IMR-90 (cell line): ENCODE data around the gene SRSF4. TPM values are rescaled to one million over a fixed set of nuclear protein-coding genes. Genes with fewer than 3 reads are reported as not detected.
"Not testable (repeated sequence)": the region's sequence is repeated elsewhere in the genome, so short reads cannot be mapped to it uniquely, and the experiment has no call there.

Source experiments
- ATAC-seq: fragments of 200-7000 bp; cut with Tn5 transposase; 2 replicates; pipeline ENCODE4 v1.9.1; 2020; ENCODE audit warnings: low read depth, mild to moderate bottlenecking, moderate library complexity
- BruUV-seq: library from RNA; stranded (reverse); fragments of 400-500 nt; replicated peaks from 2 replicates; lab custom pipeline; 2021; lab: Mats Ljungman, UMichigan
- CTCF ChIA-PET: fragments of 300-600 bp; formaldehyde crosslinking; extraction: SDS; loops from one replicate; lab custom pipeline; 2021; ENCODE audit warnings: antibody characterized with exemption; lab: Yijun Ruan, JAX
- POLR2A ChIA-PET: fragments of 300-600 bp; sonication (Branson Sonifier 250); formaldehyde crosslinking; loops from one replicate; lab custom pipeline; 2022; ENCODE audit warnings: antibody characterized with exemption; ENCODE audit not compliant: unreplicated experiment; lab: Charles Lee
- DNase-seq: peaks from one replicate; pipeline ENCODE4 v3.0.0; 2013
- H2AFZ ChIP-seq: replicated peaks from 2 replicates; pipeline ENCODE3; 2013; ENCODE audit warnings: low read length, mild to moderate bottlenecking; ENCODE audit not compliant: poor library complexity
- H2AK5ac ChIP-seq: 2 replicates; pipeline ENCODE4 v1.6.1; 2013; ENCODE audit warnings: low read depth, low read length, inconsistent platforms
- H2AK9ac ChIP-seq: replicated peaks from 2 replicates; pipeline ENCODE3; 2013; ENCODE audit warnings: mild to moderate bottlenecking, low read depth, low read length, moderate library complexity; ENCODE audit not compliant: poor library complexity
- H2BK120ac ChIP-seq: 2 replicates; pipeline ENCODE4 v1.6.1; 2013; ENCODE audit warnings: low read depth, low read length, inconsistent platforms
- H2BK15ac ChIP-seq: 3 replicates; pipeline ENCODE4 v1.6.1; 2013; ENCODE audit warnings: low read depth, low read length, inconsistent platforms
- H2BK20ac ChIP-seq: 2 replicates; pipeline ENCODE4 v1.6.1; 2013; ENCODE audit warnings: low read depth, mild to moderate bottlenecking, inconsistent platforms, low read length, moderate library complexity
- H2BK5ac ChIP-seq: 2 replicates; pipeline ENCODE4 v1.6.1; 2013; ENCODE audit warnings: mild to moderate bottlenecking, low read depth, low read length, inconsistent platforms; ENCODE audit not compliant: poor library complexity, severe bottlenecking
- H3K14ac ChIP-seq: replicated peaks from 2 replicates; pipeline ENCODE4 v1.6.1; 2013; ENCODE audit warnings: low read depth, low read length, inconsistent platforms
- H3K18ac ChIP-seq: 2 replicates; pipeline ENCODE4 v1.6.1; 2013; ENCODE audit warnings: low read depth, low read length, control low read depth
- H3K23ac ChIP-seq: 2 replicates; pipeline ENCODE4 v1.6.1; 2013; ENCODE audit warnings: low read depth, low read length, inconsistent platforms
- H3K27ac ChIP-seq: 2 replicates; pipeline ENCODE4 v1.5.1; 2013; ENCODE audit warnings: mild to moderate bottlenecking, control low read depth, low read length; ENCODE audit not compliant: insufficient read depth
- H3K27me3 ChIP-seq: 2 replicates; pipeline ENCODE4 v1.6.1; 2013; ENCODE audit warnings: low read length; ENCODE audit not compliant: control insufficient read depth, insufficient read depth
- H3K36me3 ChIP-seq: 2 replicates; pipeline ENCODE4 v1.6.1; 2013; ENCODE audit warnings: low read length, mixed read lengths; ENCODE audit not compliant: control insufficient read depth, insufficient read depth
- H3K4ac ChIP-seq: 2 replicates; pipeline ENCODE4 v1.6.1; 2013; ENCODE audit warnings: low read depth, low read length, inconsistent platforms
- H3K4me1 ChIP-seq: 2 replicates; pipeline ENCODE4 v1.6.1; 2013; ENCODE audit warnings: low read length, mixed read lengths; ENCODE audit not compliant: control insufficient read depth, insufficient read depth
- H3K4me2 ChIP-seq: 2 replicates; pipeline ENCODE4 v1.6.1; 2013; ENCODE audit warnings: low read depth, mild to moderate bottlenecking, control low read depth, low read length, moderate library complexity
- H3K4me3 ChIP-seq: 2 replicates; pipeline ENCODE4 v1.5.1; 2013; ENCODE audit warnings: low read depth, mild to moderate bottlenecking, control low read depth, low read length, moderate library complexity; ENCODE audit not compliant: insufficient read depth
- H3K56ac ChIP-seq: 2 replicates; pipeline ENCODE4 v1.6.1; 2013; ENCODE audit warnings: low read length, inconsistent platforms; ENCODE audit not compliant: insufficient read depth; ENCODE audit errors: extremely low read depth
- H3K79me1 ChIP-seq, 2 experiments: 2 replicates each; pipeline ENCODE4 v1.6.1; 2013; ENCODE audit warnings: low read length in 2 of 2, inconsistent platforms in 1 of 2, low read depth in 1 of 2
- H3K9ac ChIP-seq: 2 replicates; pipeline ENCODE4 v1.6.1; 2013; ENCODE audit warnings: low read depth, low read length, control low read depth
- H3K9me1 ChIP-seq: 2 replicates; pipeline ENCODE4 v1.6.1; 2013; ENCODE audit warnings: low read length, inconsistent platforms; ENCODE audit not compliant: insufficient read depth
- H3K9me3 ChIP-seq: 2 replicates; pipeline ENCODE4 v1.6.1; 2013; ENCODE audit warnings: low read length; ENCODE audit not compliant: control insufficient read depth, insufficient read depth
- H4K20me1 ChIP-seq: 2 replicates; pipeline ENCODE4 v1.6.1; 2013; ENCODE audit warnings: low read length, inconsistent platforms; ENCODE audit not compliant: insufficient read depth
- H4K5ac ChIP-seq: 2 replicates; pipeline ENCODE4 v1.6.1; 2013; ENCODE audit warnings: mild to moderate bottlenecking, low read depth, low read length, control low read depth
- H4K8ac ChIP-seq, 2 experiments: 2 replicates each; pipeline ENCODE4 v1.6.1; 2013; ENCODE audit warnings: low read depth in 2 of 2, low read length in 2 of 2, control low read depth in 1 of 2, inconsistent platforms in 1 of 2
- H4K91ac ChIP-seq: 2 replicates; pipeline ENCODE4 v1.6.1; 2013; ENCODE audit warnings: low read depth, low read length, inconsistent platforms; ENCODE audit not compliant: insufficient read depth
- WGBS, 2 experiments: methylation state at CpG; one replicate each; pipeline versions ENCODE4 v1.1.5 to v1.1.7; 2013; ENCODE audit warnings: missing lambda C conversion rate in 2 of 2; ENCODE audit not compliant: insufficient read length in 1 of 2; ENCODE audit errors: extremely low coverage in 2 of 2; 5-methylcytosine and 5-hydroxymethylcytosine counted together
- dilution Hi-C: fragments of 300-500 bp; cut with HindIII; formaldehyde crosslinking; loops from one replicate; pipeline ENCODE4 v1.14.3; 2018; ENCODE audit warnings: low sequenced_read_pairs; ENCODE audit not compliant: unreplicated experiment
- in situ Hi-C: fragments of 300-500 bp; cut with MboI; formaldehyde crosslinking; loops from 3 replicates; pipeline ENCODE4 v1.14.3; 2019; ENCODE audit warnings: low sequenced_read_pairs, inconsistent platforms, mixed read lengths
- intact Hi-C: fragments of 100-400 bp; cut with micrococcal nuclease; formaldehyde crosslinking; loops from 2 replicates; pipeline ENCODE4 v1.10.0; 2022
- polyA plus RNA-seq, 3 experiments: library from polyadenylated mRNA; depleted of rRNA; stranded (reverse); fragments of >200 nt; gene quantifications; 2 replicates each; pipeline ENCODE4 v1.2.3, GENCODE V29; 2012; ENCODE audit warnings: low replicate concordance in 1 of 3
- total RNA-seq: library from RNA; depleted of rRNA; stranded (reverse); fragments of >200 nt; gene quantifications from 2 replicates; pipeline ENCODE4 v1.2.3, GENCODE V29; 2012

SRSF4 gene
- total and polyA plus RNA-seq, 2 of the 4 experiments (the other 2 are of a cell fraction): 20.8 to 48.5 TPM

- H2BK120ac ChIP-seq, dilution Hi-C loops, in situ Hi-C loops, H3K4me2 ChIP-seq, H2BK20ac ChIP-seq, H3K36me3 ChIP-seq, intact Hi-C loops, POLR2A ChIA-PET, H2BK5ac ChIP-seq, H3K9ac ChIP-seq, H3K27me3 ChIP-seq, BruUV-seq, H2AK5ac ChIP-seq, H3K27ac ChIP-seq, H4K5ac ChIP-seq, H4K8ac ChIP-seq, H4K91ac ChIP-seq, H3K4ac ChIP-seq, H3K18ac ChIP-seq, DNase-seq, H2AK9ac ChIP-seq, H3K14ac ChIP-seq, H2AFZ ChIP-seq, ATAC-seq, H4K20me1 ChIP-seq, H3K23ac ChIP-seq, H3K4me3 ChIP-seq, H2BK15ac ChIP-seq, H3K56ac ChIP-seq, H3K9me3 ChIP-seq, H3K4me1 ChIP-seq: not testable (repeated sequence)
- Histone ChIP-seq H3K79me1 (peaks cover 20 to 24% of the 10 kb centered on the region in 2 experiments), H3K9me1 (peaks cover 11% of the 10 kb centered on the region; the same call in 1 of the 2 replicates)
- CTCF ChIA-PET: interaction anchor here (0.6 kb wide), 1 partner anchor 135 kb away, joined by 3 read pairs; no protein-coding TSS in a partner anchor
- whole genome bisulfite sequencing, 2 experiments: no CpG with 5 or more reads among the region's 6 CpGs
These were observed 40.6 kb upstream of the SRSF4 start for GRCh38 chr1:29222260-29222659.
